ENCODE measurements around the gene POLK.

Gene POLK

GRCh38 chr5:75601567-75601966 is 89.9 kb downstream of the POLK start:
- TF ChIP-seq FOXP2 (optimal IDR thresholded peaks at IDR 0.05; ENCODE audit: borderline replicate concordance, extremely low read depth, extremely low read length, insufficient read depth) (no peak), REST (IDR thresholded peaks at IDR 0.05; ENCODE audit: insufficient read depth in 1 of 2, low read depth in 2 of 2, low read length in 2 of 2) (no peak), TAF1 (IDR thresholded peaks at IDR 0.05; ENCODE audit: borderline replicate concordance, insufficient read depth, low read length) (no peak), POLR2AphosphoS5 (IDR thresholded peaks at IDR 0.05; ENCODE audit: low read depth, low read length) (no peak), SIN3A (IDR thresholded peaks at IDR 0.05; ENCODE audit: borderline replicate concordance, insufficient read depth, low read length) (no peak)

DNA sequence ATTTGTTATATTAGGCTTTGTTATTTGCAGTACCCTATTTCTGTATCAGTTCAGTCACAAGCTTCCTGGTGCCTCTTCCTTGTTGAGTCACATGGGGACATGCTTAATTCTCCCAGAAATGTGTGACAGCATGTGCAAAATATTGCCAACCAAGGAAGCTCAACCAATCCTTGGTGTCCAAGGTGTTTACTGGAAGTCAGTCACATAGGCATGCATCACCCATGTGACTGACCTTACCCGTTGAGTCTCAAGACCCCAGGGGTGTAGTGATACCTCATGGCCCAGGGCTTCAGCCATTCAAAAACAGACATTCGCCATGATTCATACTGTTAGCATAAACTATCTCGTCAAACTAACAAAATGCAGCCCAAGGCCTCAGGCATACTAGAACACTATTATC is 90.3 kb downstream of the POLK start:
- TF ChIP-seq REST (IDR thresholded peaks at IDR 0.05; ENCODE audit: insufficient read depth in 1 of 2, low read depth in 2 of 2, low read length in 2 of 2) (no peak), POLR2AphosphoS5 (IDR thresholded peaks at IDR 0.05; ENCODE audit: low read depth, low read length) (no peak), TAF1 (IDR thresholded peaks at IDR 0.05; ENCODE audit: borderline replicate concordance, insufficient read depth, low read length) (no peak), FOXP2 (optimal IDR thresholded peaks at IDR 0.05; ENCODE audit: borderline replicate concordance, extremely low read depth, extremely low read length, insufficient read depth) (no peak), SIN3A (IDR thresholded peaks at IDR 0.05; ENCODE audit: borderline replicate concordance, insufficient read depth, low read length) (no peak)

DNA sequence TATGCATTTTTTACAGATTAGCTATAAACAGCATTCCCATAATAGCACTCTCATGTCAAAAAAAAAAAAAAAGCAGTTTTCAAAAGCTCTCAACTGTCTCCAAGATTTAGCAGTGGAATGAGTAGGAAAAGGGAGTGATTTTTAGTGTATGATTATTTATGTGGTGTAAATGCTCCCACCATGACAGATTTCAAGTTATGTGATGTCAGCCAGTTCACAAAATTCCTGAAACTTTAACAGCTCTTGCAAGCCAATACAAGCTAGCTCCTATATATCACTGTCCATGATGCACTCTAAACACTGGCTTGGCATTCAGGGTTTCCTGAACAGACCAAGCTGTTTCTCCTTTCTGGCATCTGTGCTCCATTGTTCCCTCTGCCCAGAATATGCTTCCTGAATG is 91.7 kb downstream of the POLK start:
- TF ChIP-seq REST (IDR thresholded peaks at IDR 0.05; ENCODE audit: insufficient read depth in 1 of 2, low read depth in 2 of 2, low read length in 2 of 2) = no peak
- no peak for TF ChIP-seq SIN3A (IDR thresholded peaks at IDR 0.05; ENCODE audit: borderline replicate concordance, insufficient read depth, low read length)
- TF ChIP-seq TAF1 (IDR thresholded peaks at IDR 0.05; ENCODE audit: borderline replicate concordance, insufficient read depth, low read length) = no peak
- no peak for TF ChIP-seq FOXP2 (optimal IDR thresholded peaks at IDR 0.05; ENCODE audit: borderline replicate concordance, extremely low read depth, extremely low read length, insufficient read depth)

- TF ChIP-seq TAF1 (IDR thresholded peaks at IDR 0.05; ENCODE audit: borderline replicate concordance, insufficient read depth, low read length) (no peak), REST (IDR thresholded peaks at IDR 0.05; ENCODE audit: insufficient read depth in 1 of 2, low read depth in 2 of 2, low read length in 2 of 2) (no peak), SIN3A (IDR thresholded peaks at IDR 0.05; ENCODE audit: borderline replicate concordance, insufficient read depth, low read length) (no peak), POLR2AphosphoS5 (IDR thresholded peaks at IDR 0.05; ENCODE audit: low read depth, low read length) (no peak), FOXP2 (optimal IDR thresholded peaks at IDR 0.05; ENCODE audit: borderline replicate concordance, extremely low read depth, extremely low read length, insufficient read depth) (no peak)
Measured at GRCh38 chr5:75603821-75604220, 92.1 kb downstream of the POLK start.

DNA sequence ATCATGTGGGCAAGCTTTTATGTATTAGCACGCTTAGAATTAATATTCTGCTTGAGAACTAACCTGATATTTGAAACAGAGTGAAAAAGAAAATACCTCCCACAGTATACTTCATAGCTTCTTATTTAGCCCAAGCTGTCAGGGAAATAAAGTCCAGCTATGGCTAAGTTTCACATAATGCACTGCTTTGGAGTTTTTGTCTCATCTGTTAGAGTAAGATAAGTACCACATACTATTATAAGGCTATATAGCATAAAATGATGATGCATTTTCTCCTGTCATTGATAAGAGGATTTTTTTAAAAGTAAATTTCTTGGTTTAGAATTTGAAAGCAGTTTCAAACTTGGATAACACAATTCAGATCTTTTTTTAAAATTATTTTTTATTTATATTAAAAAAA is 97.2 kb downstream of the POLK start:
- TF ChIP-seq POLR2AphosphoS5 (IDR thresholded peaks at IDR 0.05; ENCODE audit: low read depth, low read length) (no peak), SIN3A (IDR thresholded peaks at IDR 0.05; ENCODE audit: borderline replicate concordance, insufficient read depth, low read length) (no peak), TAF1 (IDR thresholded peaks at IDR 0.05; ENCODE audit: borderline replicate concordance, insufficient read depth, low read length) (no peak), FOXP2 (optimal IDR thresholded peaks at IDR 0.05; ENCODE audit: borderline replicate concordance, extremely low read depth, extremely low read length, insufficient read depth) (no peak), REST (IDR thresholded peaks at IDR 0.05; ENCODE audit: insufficient read depth in 1 of 2, low read depth in 2 of 2, low read length in 2 of 2) (no peak)

All from PFSK-1 (cell line).